ENCODE results near the gene PPP1R12C.

GRCh38 chr19:55146078-55146704 is 28.8 kb upstream of the PPP1R12C start:
- TF ChIP-seq POLR2A (IDR thresholded peaks at IDR 0.05; ENCODE audit: low read length): no peak
- TF ChIP-seq GATA1 (IDR thresholded peaks at IDR 0.05; ENCODE audit: low read depth, low read length): no peak
